A673 (cell line): ENCODE measurements around the gene GJD3. TPM values are rescaled to one million over a fixed set of nuclear protein-coding genes. Genes with fewer than 3 reads are reported as not detected.

Source experiments
- BruUV-seq: library from RNA; stranded (reverse); fragments of 400-500 nt; replicated peaks from 2 replicates; lab custom pipeline; 2021; lab: Mats Ljungman, UMichigan
- CTCF ChIA-PET: fragments of 300-600 bp; sonication (Branson Sonifier 250); formaldehyde crosslinking; loops from one replicate; lab custom pipeline; 2022; ENCODE audit warnings: antibody characterized with exemption; lab: Charles Lee
- POLR2A ChIA-PET: fragments of 300-600 bp; sonication (Branson Sonifier 250); formaldehyde crosslinking; loops from one replicate; lab custom pipeline; 2022; ENCODE audit warnings: antibody characterized with exemption; ENCODE audit not compliant: low non-redundant PET; lab: Charles Lee
- DNase-seq: peaks from one replicate; pipeline ENCODE4 v3.0.0-alpha.2; 2015; ENCODE audit warnings: low spot score
- H3K27ac ChIP-seq: fragments of 200-600 bp; sonication (generic); 2 replicates; pipeline ENCODE4 v1.5.1; 2016; ENCODE audit warnings: mixed run types, low read depth, mild to moderate bottlenecking, mixed read lengths, antibody characterized with exemption, low read length; ENCODE audit not compliant: poor library complexity, severe bottlenecking
- H3K27me3 ChIP-seq: fragments of 200-600 bp; sonication (generic); replicated peaks from 2 replicates; pipeline ENCODE4 v1.6.1; 2017; ENCODE audit warnings: mixed run types, low read depth, mild to moderate bottlenecking, mixed read lengths, antibody characterized with exemption, low read length; ENCODE audit not compliant: insufficient read depth, poor library complexity
- H3K36me3 ChIP-seq: fragments of 200-600 bp; sonication (generic); 2 replicates; pipeline ENCODE4 v1.6.1; 2016; ENCODE audit warnings: mixed run types, mild to moderate bottlenecking, mixed read lengths, antibody characterized with exemption, low read length; ENCODE audit not compliant: insufficient read depth, poor library complexity, severe bottlenecking
- H3K4me1 ChIP-seq: fragments of 200-600 bp; sonication (generic); 2 replicates; pipeline ENCODE4 v1.6.1; 2017; ENCODE audit warnings: mixed run types, mild to moderate bottlenecking, mixed read lengths, antibody characterized with exemption, low read length; ENCODE audit not compliant: insufficient read depth, poor library complexity, severe bottlenecking
- H3K4me3 ChIP-seq: fragments of 200-600 bp; sonication (generic); 2 replicates; pipeline ENCODE4 v1.5.1; 2016; ENCODE audit warnings: low read depth, mixed run types, mild to moderate bottlenecking, mixed read lengths, low read length; ENCODE audit not compliant: poor library complexity, severe bottlenecking
- H3K9me3 ChIP-seq: fragments of 200-600 bp; sonication (generic); 2 replicates; pipeline ENCODE4 v1.6.1; 2016; ENCODE audit warnings: mixed run types, low read depth, mild to moderate bottlenecking, mixed read lengths, antibody characterized with exemption, low read length; ENCODE audit not compliant: poor library complexity, severe bottlenecking
- CTCF ChIP-seq: fragments of 300-800, 200-600 bp; sonication (generic); conservative IDR thresholded peaks from 2 replicates; pipeline ENCODE4 v1.5.1; 2017; ENCODE audit warnings: low read depth, mild to moderate bottlenecking, antibody characterized with exemption, low read length, moderate library complexity, mixed read lengths
- EZH2 ChIP-seq: fragments of 200-600 bp; sonication (generic); IDR thresholded peaks from 2 replicates; pipeline ENCODE4 v1.6.1; 2017; ENCODE audit warnings: borderline replicate concordance, low read depth, mild to moderate bottlenecking, mixed read lengths, antibody characterized with exemption, low read length; ENCODE audit not compliant: poor library complexity, severe bottlenecking
- intact Hi-C: fragments of 100-400 bp; cut with micrococcal nuclease; formaldehyde crosslinking; loops from one replicate; pipeline ENCODE4 v1.10.0; 2022; ENCODE audit not compliant: unreplicated experiment
- total RNA-seq: library from RNA; stranded (reverse); gene quantifications from 2 replicates; pipeline ENCODE4 v1.2.3, GENCODE V29; 2021

Gene GJD3
- total RNA-seq, 1 experiment from 2014 or later, result not detected

DNA sequence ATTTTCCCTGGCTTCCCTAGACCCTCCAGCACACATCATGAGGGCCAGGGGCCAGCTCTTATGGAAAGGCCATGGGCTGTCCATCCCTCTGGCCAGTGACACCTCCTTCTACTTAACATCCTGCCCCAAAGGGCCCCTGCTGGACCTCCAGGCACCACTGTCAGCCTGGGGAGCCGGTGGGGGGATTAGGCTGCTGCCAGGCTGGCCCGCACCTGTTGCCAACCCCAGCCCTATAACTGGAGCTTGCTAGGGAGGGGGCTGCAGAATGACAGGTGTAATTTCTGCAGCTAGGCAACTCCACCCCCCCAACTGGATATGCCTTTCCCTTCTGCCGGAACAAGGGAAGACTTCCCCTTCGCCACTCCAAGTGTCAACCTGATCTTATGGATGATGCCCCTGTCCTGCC is 43.0 kb downstream of the GJD3 start:
- peak overlapping the region; percentile 77 for H3K27ac ChIP-seq
- ChIA-PET CTCF (interaction anchor here (0.6 kb wide), 1 partner anchor 36 kb away, joined by 3 read pairs; no protein-coding TSS in a partner anchor), POLR2A (no interaction called here)
- peak overlapping the region; percentile 43 for H3K4me3 ChIP-seq
- BruUV-seq, result no TSS peak
- TF ChIP-seq CTCF, result no peak
- no peak for TF ChIP-seq EZH2
- DNase-seq, result no peak
- no peaks in the 10 kb centered on the region for H3K36me3 ChIP-seq
- H3K27me3 ChIP-seq, result no peaks in the 10 kb centered on the region
- H3K4me1 ChIP-seq, result peaks cover 45% of the 10 kb centered on the region
- H3K9me3 ChIP-seq, result no peaks in the 10 kb centered on the region
- intact Hi-C loops, result no loop called here

DNA sequence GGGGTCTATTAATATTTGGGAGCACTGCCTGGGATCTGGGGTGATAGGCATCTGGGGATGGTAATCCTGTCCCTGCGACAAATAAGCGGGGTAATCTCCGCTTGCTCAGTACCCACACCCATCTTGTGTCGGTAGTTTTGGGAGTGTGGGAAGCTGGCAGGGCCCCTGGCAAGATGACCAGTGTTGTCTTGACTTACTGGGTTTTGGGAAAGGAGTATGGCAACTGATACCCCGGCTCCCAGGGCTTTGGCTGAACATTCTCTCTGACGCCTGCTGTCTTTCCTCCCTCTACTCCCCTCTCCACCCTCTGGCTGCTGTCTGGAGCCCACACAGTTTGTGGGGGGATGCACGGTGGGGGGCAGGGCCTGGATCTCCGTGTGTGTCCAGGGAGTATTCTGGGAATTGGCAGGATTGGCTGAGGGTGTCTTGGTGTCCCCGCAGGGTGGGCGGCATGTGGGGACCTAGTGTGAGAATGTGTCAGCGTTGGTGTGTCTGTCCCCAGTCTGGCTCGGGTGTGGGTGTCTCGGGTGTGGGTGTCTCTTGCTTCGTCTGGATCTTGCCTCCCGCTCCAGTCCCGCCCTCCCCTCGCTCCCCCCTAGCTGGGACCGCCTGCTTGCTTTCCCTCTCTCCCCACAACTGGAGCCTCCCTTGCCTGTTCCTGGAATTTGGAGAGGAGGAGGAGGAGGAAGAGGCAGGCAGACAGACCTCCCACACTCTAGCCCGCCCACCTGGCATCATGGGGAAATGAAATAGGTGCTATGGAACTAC is 43.6 kb downstream of the GJD3 start:
- DNase-seq, result no peak
- intact Hi-C loops, result no loop called here
- Histone ChIP-seq H3K27ac (peak overlapping the region; percentile 42), H3K36me3 (no peaks in the 10 kb centered on the region), H3K4me3 (peak overlapping the region; percentile 43), H3K27me3 (no peaks in the 10 kb centered on the region), H3K4me1 (peaks cover 45% of the 10 kb centered on the region), H3K9me3 (no peaks in the 10 kb centered on the region)
- BruUV-seq, result no TSS peak
- ChIA-PET CTCF (no interaction called here), POLR2A (no interaction called here)
- no peak for TF ChIP-seq EZH2
- TF ChIP-seq CTCF, result no peak

DNA sequence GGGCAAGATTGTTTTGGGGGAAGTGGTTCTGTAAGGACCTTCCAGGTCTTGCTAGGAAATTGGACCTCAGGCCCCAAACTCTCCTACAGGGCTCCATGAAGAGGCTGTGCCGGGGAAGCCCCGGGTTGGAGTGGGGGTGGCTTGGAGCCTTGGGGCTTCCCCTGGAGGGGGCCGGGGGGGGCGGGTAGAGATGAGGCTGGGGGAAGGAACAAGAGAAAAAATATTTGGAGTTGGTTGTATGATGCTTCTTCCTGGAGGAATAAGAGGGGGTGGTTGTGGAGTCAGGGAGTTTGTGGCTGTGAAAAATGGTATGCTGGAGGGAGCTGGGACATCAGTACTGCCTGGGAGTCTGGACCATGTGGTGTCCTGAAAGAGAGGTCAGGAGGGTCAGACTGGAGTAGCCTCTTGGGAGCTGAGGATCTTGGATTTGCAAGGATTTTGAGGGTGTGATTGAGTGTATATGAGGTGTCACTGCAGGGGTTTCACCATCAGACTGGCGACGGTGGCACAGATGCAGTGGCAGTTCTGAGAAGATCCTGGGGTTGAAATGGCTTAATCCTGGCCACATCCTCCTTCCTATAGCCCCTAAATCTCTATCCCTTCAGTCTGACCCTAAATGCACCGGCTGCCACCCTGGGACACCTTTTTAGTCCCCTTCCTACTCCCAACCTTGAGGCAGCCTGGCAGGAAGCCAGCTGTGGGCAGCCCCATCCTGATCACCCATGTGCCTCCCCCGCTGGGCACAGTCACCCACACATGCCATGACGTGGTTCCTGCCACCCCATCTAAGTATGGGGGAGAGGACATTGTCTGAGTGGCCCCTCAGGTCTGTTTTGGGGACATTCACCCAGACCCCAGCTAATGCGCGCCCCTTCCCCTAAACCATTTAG is 44.6 kb downstream of the GJD3 start:
- DNase-seq, result no peak

More for the DNA sequence above, 44.6 kb downstream of the GJD3 start:
- intact Hi-C loops, result no loop called here
- no peaks in the 10 kb centered on the region for H3K36me3 ChIP-seq
- peak overlapping the region; percentile 71 for H3K4me3 ChIP-seq
- no peak overlapping the region for H3K27ac ChIP-seq
- no peaks in the 10 kb centered on the region for H3K9me3 ChIP-seq
- BruUV-seq, result no TSS peak
- CTCF ChIA-PET, result no interaction called here
- H3K4me1 ChIP-seq, result peaks cover 45% of the 10 kb centered on the region
- POLR2A ChIA-PET, result no interaction called here
- TF ChIP-seq EZH2, result no peak
- no peak for TF ChIP-seq CTCF
- no peaks in the 10 kb centered on the region for H3K27me3 ChIP-seq
